GM23338 (cell line): ENCODE measurements around the gene SLC2A6. TPM values are rescaled to one million over a fixed set of nuclear protein-coding genes. Genes with fewer than 3 reads are reported as not detected.

Source experiments
- ATAC-seq: fragments of 200-7000 bp; cut with Tn5 transposase; 3 replicates; pipeline ENCODE4 v1.9.1; 2020
- DNase-seq: peaks from one replicate; pipeline ENCODE4 v3.0.0-alpha.2; 2015; ENCODE audit warnings: low spot score
- H2AFZ ChIP-seq: fragments of 200-600 bp; sonication (generic); 2 replicates; pipeline ENCODE4 v1.8.0; 2016; ENCODE audit warnings: antibody characterized with exemption, mild to moderate bottlenecking, moderate library complexity
- H3F3A ChIP-seq: fragments of 200-600 bp; sonication (generic); replicated peaks from 2 replicates; pipeline ENCODE4 v1.8.0; 2017; ENCODE audit warnings: antibody characterized with exemption, mixed run types, low read depth
- H3K27ac ChIP-seq: fragments of 200-600 bp; sonication (generic); 2 replicates; pipeline ENCODE4 v1.6.1; 2016; ENCODE audit warnings: low read depth
- H3K27me3 ChIP-seq: fragments of 200-600 bp; sonication (generic); 2 replicates; pipeline ENCODE4 v1.8.0; 2016; ENCODE audit warnings: mild to moderate bottlenecking, mixed run types, moderate library complexity; ENCODE audit not compliant: insufficient read depth
- H3K36me3 ChIP-seq: fragments of 200-600 bp; sonication (generic); 2 replicates; pipeline ENCODE4 v1.8.0; 2016; ENCODE audit warnings: mild to moderate bottlenecking; ENCODE audit not compliant: insufficient read depth
- H3K4me1 ChIP-seq: fragments of 200-600 bp; sonication (generic); 2 replicates; pipeline ENCODE4 v1.8.0; 2016; ENCODE audit warnings: mild to moderate bottlenecking, moderate library complexity; ENCODE audit not compliant: insufficient read depth
- H3K4me2 ChIP-seq: fragments of 200-600 bp; sonication (generic); 2 replicates; pipeline ENCODE4 v1.7.1; 2017; ENCODE audit warnings: mixed run types
- H3K4me3 ChIP-seq: fragments of 200-600 bp; sonication (generic); 2 replicates; pipeline ENCODE4 v1.6.1; 2016; ENCODE audit warnings: mixed run types
- H3K79me2 ChIP-seq: fragments of 200-600 bp; sonication (generic); replicated peaks from 2 replicates; pipeline ENCODE4 v1.8.0; 2017; ENCODE audit warnings: mild to moderate bottlenecking; ENCODE audit not compliant: insufficient read depth
- H3K9me2 ChIP-seq: fragments of 200-600 bp; sonication (generic); 2 replicates; pipeline ENCODE4 v1.8.0; 2017; ENCODE audit not compliant: insufficient read depth
- H4K20me1 ChIP-seq: fragments of 200-600 bp; sonication (generic); replicated peaks from 2 replicates; pipeline ENCODE4 v1.8.0; 2017; ENCODE audit warnings: mild to moderate bottlenecking; ENCODE audit not compliant: insufficient read depth
- H3K27ac Mint-ChIP-seq: 2 replicates; pipeline ENCODE4 v1.8.0; 2020; ENCODE audit warnings: inconsistent platforms, mild to moderate bottlenecking, moderate library complexity, mixed read lengths
- H3K27me3 Mint-ChIP-seq: 3 replicates; pipeline ENCODE4 v1.8.0; 2022; ENCODE audit warnings: low read depth, mild to moderate bottlenecking, moderate library complexity, mixed read lengths, inconsistent platforms; ENCODE audit not compliant: insufficient read depth, poor library complexity
- H3K36me3 Mint-ChIP-seq: 3 replicates; pipeline ENCODE4 v1.8.0; 2021; ENCODE audit warnings: low read depth, mild to moderate bottlenecking, inconsistent platforms, moderate library complexity, mixed read lengths
- H3K4me1 Mint-ChIP-seq: 3 replicates; pipeline ENCODE4 v1.8.0; 2020; ENCODE audit warnings: mild to moderate bottlenecking, inconsistent platforms, mixed read lengths
- H3K4me3 Mint-ChIP-seq: 3 replicates; pipeline ENCODE4 v1.8.0; 2021; ENCODE audit warnings: moderate library complexity, mild to moderate bottlenecking, inconsistent platforms, mixed read lengths
- H3K9me3 Mint-ChIP-seq: 3 replicates; pipeline ENCODE4 v1.8.0; 2020; ENCODE audit warnings: moderate library complexity, mild to moderate bottlenecking, inconsistent platforms, mixed read lengths
- CREB1 ChIP-seq: fragments of 250-450 bp; sonication (Bioruptor Pico); IDR thresholded peaks from 2 replicates; pipeline ENCODE4 v1.5.0; 2020; ENCODE audit warnings: low read depth, mild to moderate bottlenecking, moderate library complexity
- CTCF ChIP-seq, 2 experiments: fragments of 200-600 bp in 1 of 2; sonication (generic) in 1 of 2; conservative IDR thresholded peaks; 2 replicates each; pipeline versions ENCODE4 v1.5.1 to v1.6.1; 2016 to 2017; ENCODE audit warnings: antibody characterized with exemption in 2 of 2, low read depth in 2 of 2, mild to moderate bottlenecking in 2 of 2, moderate library complexity in 1 of 2
- EZH2 ChIP-seq: fragments of 200-600 bp; sonication (generic); IDR thresholded peaks from one replicate; pipeline ENCODE4 v1.8.0; 2017; ENCODE audit warnings: antibody characterized with exemption, mild to moderate bottlenecking, low read depth; ENCODE audit not compliant: unreplicated experiment
- EZH2phosphoT487 ChIP-seq: fragments of 200-600 bp; sonication (generic); IDR thresholded peaks from one replicate; pipeline ENCODE4 v1.8.1; 2018; ENCODE audit warnings: antibody characterized with exemption; ENCODE audit not compliant: unreplicated experiment
- POLR2AphosphoS5 ChIP-seq: IDR thresholded peaks from 2 replicates; pipeline ENCODE4 v1.6.1; 2016; ENCODE audit warnings: antibody characterized with exemption, low read depth
- ZNF114 ChIP-seq: fragments of 250-450 bp; sonication (Bioruptor Pico); IDR thresholded peaks from 2 replicates; pipeline ENCODE4 v1.5.0; 2020; ENCODE audit warnings: mild to moderate bottlenecking, moderate library complexity
- ZNF331 ChIP-seq: fragments of 250-450 bp; sonication (Bioruptor Pico); IDR thresholded peaks from 2 replicates; pipeline ENCODE4 v1.5.0; 2020; ENCODE audit warnings: low read depth, mild to moderate bottlenecking, moderate library complexity
- polyA plus RNA-seq: library from polyadenylated mRNA; unstranded; fragments of >200 nt; fragmentation: Nextera tagmentation; extraction: Ambion mirVana; gene quantifications from 2 replicates; pipeline ENCODE4 v1.2.1, GENCODE V29; 2016
- total RNA-seq: library from RNA; depleted of rRNA; stranded (reverse); fragments of >200 nt; shearing (Covaris generic); gene quantifications from 2 replicates; pipeline ENCODE4 v1.2.3, GENCODE V29; 2014
- TF ChIP-seq, protein P1 (sequence below): IDR thresholded peaks from one replicate; pipeline ENCODE4 v1.6.1; 2018; ENCODE audit warnings: antibody characterized with exemption; ENCODE audit not compliant: unreplicated experiment

Gene SLC2A6
- total and polyA plus RNA-seq, 2 experiments from 2014 or later = 17.5 to 39.3 TPM

DNA sequence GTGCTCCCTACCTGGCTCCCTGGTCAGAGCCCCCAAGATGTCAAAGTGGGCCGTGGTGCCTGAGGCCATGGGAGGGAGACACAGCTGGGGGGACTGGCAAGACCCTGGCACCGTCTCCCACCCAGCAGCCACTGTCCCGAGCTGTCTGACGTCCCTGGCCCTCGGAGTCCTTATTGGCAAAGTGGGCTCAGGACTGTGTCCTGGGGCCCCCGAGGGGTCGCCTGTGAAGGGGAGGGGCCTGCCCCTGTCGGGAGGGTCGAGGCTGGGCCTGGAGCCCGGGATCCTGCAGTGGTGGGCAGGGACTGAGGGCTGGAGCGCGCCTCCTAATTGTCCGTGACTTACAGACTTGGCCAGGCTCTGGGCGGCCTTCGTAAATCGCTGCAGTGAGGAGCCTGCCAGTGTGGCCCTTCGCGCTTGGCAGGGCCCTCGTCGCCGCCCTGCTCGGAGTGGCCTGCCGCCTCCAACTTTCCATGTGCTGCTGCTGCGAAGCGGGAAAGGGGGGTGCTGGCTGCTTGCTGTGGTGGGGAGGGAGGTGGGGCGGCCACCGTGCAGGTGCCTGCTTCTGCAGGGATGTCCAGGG, 32.1 kb upstream of the SLC2A6 start (continued):
- no peak for TF ChIP-seq CTCF (conservative IDR thresholded peaks at IDR 0.05; ENCODE audit: low read depth in 2 of 2)
- no peak for TF ChIP-seq ZNF114 (CRISPR knock-in tag)
- no peak for TF ChIP-seq EZH2phosphoT487
- no peak for TF ChIP-seq POLR2AphosphoS5
- no peak for TF ChIP-seq ZNF331
- TF ChIP-seq CREB1 (CRISPR knock-in tag) = no peak
- TF ChIP-seq, protein P1, sequence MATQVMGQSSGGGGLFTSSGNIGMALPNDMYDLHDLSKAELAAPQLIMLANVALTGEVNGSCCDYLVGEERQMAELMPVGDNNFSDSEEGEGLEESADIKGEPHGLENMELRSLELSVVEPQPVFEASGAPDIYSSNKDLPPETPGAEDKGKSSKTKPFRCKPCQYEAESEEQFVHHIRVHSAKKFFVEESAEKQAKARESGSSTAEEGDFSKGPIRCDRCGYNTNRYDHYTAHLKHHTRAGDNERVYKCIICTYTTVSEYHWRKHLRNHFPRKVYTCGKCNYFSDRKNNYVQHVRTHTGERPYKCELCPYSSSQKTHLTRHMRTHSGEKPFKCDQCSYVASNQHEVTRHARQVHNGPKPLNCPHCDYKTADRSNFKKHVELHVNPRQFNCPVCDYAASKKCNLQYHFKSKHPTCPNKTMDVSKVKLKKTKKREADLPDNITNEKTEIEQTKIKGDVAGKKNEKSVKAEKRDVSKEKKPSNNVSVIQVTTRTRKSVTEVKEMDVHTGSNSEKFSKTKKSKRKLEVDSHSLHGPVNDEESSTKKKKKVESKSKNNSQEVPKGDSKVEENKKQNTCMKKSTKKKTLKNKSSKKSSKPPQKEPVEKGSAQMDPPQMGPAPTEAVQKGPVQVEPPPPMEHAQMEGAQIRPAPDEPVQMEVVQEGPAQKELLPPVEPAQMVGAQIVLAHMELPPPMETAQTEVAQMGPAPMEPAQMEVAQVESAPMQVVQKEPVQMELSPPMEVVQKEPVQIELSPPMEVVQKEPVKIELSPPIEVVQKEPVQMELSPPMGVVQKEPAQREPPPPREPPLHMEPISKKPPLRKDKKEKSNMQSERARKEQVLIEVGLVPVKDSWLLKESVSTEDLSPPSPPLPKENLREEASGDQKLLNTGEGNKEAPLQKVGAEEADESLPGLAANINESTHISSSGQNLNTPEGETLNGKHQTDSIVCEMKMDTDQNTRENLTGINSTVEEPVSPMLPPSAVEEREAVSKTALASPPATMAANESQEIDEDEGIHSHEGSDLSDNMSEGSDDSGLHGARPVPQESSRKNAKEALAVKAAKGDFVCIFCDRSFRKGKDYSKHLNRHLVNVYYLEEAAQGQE = no peak
- no peak for TF ChIP-seq EZH2

DNA sequence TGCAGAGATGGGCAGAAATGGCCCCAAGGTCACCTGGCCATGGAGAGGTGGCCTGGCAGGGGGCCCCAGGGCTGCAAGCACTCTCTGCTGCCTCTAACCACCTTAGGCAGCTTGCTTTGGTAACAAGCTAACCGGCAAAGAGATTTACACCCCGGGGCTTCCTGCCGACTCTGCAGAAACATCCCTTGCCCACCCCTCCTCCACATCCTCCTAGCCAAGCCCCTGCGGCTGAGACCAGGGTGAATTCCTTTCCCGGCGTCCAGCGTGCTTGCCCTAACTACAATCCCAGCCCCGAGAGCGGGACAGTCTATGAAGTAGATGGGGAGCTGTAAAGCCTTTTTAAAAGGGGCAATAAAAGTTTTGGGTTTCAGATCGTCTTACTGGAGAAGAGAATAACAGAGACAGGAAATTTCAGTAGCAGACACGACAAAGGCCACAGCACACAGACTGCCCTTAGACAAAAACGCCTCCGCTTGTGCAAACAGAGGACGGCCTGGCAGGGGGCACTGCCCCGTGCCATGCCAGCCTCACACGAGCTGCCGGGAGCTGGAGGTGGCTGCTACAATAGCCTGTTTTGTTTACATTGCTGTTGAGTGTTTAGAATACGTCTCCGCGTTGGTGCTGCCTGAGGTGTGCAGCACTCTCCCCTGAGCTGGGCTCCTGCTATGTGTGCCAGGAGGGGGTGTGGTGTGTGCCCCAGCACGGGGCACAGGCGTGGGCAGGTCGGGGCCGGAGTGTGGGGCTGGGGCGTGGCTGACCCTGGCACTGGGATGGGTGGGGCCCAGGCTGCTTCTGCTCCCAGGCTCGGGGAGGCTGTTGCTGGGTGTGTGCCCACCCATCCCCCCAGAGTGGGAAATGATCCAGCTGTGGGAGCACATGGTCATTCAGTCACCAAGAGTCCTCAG, 30.5 kb upstream of the SLC2A6 start:
- Histone ChIP-seq H3K4me1 (peaks cover 15% of the 10 kb centered on the region), H2AFZ (peak overlapping the region; percentile 73; the same call in 1 of the 2 replicates), H3F3A (peaks cover 5% of the 10 kb centered on the region; the same call in 1 of the 2 replicates), H3K27ac (0 out of 2 replicates have a peak overlapping the region, but pooled peaks have one; percentile 33), H3K4me2 (peak overlapping the region; percentile 60), H3K9me2 (no peaks in the 10 kb centered on the region), H3K36me3 (no peaks in the 10 kb centered on the region), H3K79me2 (no peaks in the 10 kb centered on the region), H3K27me3 (no peaks in the 10 kb centered on the region), H3K4me3 (no peak overlapping the region), H4K20me1 (no peaks in the 10 kb centered on the region)
- ATAC-seq = peak; percentile 81
- no peak for TF ChIP-seq CREB1 (CRISPR knock-in tag)
- TF ChIP-seq, protein P1 = no peak
- no peak for TF ChIP-seq ZNF331
- peaks cover 21% of the 10 kb centered on the region for H3K4me1 Mint-ChIP-seq
- H3K9me3 Mint-ChIP-seq = no peaks in the 10 kb centered on the region
- H3K4me3 Mint-ChIP-seq = peak overlapping the region; percentile 53
- H3K36me3 Mint-ChIP-seq = no peaks in the 10 kb centered on the region
- H3K27me3 Mint-ChIP-seq = peaks cover 5% of the 10 kb centered on the region
- peak; percentile 77 for DNase-seq
- no peak overlapping the region for H3K27ac Mint-ChIP-seq
